ENCODE data around the gene GSTT2B.
"Not testable (repeated sequence)": the region's sequence is repeated elsewhere in the genome, so short reads cannot be mapped to it uniquely, and the experiment has no call there.

GSTT2B gene

DNA sequence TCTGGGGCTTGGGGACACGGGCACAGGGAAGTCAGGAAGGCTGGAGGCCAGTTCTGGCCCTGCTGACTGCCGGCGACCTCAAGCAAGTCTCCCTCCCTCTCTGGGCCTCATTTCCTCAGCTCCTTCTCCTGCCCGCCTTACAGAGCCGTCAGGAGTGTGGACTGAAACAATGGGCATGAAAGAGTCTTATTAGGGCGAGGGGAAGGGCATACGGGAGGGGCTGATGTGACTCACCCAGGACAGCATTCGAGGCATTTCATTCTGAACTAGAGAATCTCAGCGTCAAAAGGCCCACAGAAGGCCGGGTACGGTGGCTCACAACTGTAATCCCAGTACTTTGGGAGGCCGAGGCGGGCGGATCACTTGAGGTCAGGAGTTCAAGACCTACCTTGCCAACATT, 20.8 kb downstream of the GSTT2B start:
- DNase-seq (ENCODE audit: low spot score) = not testable (repeated sequence)

DNA sequence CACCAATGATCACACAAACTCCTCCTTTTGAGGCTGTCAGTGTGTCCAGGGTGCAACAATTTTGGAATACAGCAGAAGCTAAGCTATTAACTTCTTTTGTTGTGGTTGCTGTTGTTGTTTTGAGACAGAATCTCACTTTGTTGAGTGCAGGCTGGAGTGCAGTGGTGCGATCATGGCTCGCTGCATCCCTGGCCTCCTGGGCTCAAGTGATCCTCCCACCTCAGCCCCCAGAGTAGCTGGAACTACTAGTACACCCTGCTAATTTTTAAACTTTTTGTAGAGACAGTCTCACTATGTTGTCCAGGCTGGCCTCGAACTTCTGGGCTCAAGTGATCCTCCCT, 22.0 kb downstream of the GSTT2B start:
- no peak for DNase-seq (ENCODE audit: low spot score)

GRCh38 chr22:23938328-23939016, 22.5 kb downstream of the GSTT2B start:
- DNase-seq (ENCODE audit: low spot score) = no peak

- no peak for DNase-seq (ENCODE audit: low spot score)
Measured at GRCh38 chr22:23926561-23926960, 34.4 kb downstream of the GSTT2B start.

DNA sequence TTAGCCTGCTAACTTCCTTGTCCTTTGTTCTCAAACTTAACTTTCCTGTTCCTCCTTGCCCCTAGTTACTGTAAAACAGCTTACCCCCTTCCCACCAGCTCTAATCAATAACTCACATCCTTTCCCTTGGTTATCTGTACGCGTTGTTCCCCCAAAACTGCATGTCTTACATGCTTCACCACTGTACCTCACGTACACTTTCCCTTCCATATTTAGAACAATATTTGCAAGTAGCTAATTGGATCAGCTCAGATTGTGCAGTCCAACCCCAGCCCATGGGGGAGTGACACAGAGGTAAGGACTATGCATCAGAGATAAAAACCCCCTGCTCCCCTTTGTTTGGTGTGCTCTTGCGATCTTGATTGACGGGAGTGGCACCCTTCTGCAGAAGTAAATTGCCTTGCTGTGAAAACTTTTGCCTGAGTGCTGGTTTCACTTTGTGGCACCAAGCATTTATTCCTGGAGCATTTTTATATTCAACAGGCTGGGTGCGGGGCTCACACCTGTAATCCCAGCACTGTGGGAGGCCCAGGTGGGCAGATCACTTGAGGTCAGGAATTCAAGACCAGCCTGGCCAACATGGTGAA, 35.9 kb downstream of the GSTT2B start:
- no peak for DNase-seq (ENCODE audit: low spot score)

- no peak for DNase-seq (ENCODE audit: low spot score)
Measured at GRCh38 chr22:23922921-23923320, 38.1 kb downstream of the GSTT2B start.

- DNase-seq (ENCODE audit: low spot score) = not testable (repeated sequence)
Measured at GRCh38 chr22:23921586-23922201, 39.3 kb downstream of the GSTT2B start.

DNA sequence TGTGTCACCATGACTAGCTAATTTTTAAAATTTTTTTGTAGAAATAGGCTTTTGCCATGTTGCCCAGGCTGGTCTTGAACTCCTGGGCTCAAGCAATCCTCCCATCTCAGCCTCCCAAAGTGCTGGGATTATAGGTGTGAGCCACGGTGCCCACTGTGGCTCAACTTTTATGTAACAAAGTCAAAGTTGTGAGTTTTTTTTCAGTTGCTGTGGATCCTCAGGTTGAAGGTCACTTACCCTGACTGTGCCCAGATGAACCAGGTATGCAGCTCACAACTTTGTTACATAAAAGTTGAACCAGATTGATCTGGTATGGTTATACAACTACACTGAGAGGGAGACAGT, 40.8 kb downstream of the GSTT2B start:
- not testable (repeated sequence) for DNase-seq (ENCODE audit: low spot score)

DNA sequence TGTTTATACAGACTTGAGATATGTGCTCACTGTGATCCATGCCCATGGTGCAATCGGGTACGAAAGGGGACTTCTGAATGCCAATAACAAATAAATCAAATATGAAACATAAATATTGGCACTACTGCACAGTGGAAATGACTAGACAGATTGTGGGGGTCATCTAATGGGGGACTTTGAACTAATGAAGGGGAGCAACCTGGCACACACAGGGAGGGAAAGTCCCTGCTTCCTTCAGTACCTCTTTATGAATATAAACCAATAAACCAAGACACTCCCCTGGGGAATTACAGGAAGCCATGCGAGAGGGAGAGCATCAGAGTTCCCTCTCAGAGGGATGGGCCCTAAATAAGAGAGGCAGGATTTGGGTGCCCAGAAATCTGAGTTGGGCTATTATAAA, 45.7 kb downstream of the GSTT2B start:
- DNase-seq (ENCODE audit: low spot score) = no peak

DNA sequence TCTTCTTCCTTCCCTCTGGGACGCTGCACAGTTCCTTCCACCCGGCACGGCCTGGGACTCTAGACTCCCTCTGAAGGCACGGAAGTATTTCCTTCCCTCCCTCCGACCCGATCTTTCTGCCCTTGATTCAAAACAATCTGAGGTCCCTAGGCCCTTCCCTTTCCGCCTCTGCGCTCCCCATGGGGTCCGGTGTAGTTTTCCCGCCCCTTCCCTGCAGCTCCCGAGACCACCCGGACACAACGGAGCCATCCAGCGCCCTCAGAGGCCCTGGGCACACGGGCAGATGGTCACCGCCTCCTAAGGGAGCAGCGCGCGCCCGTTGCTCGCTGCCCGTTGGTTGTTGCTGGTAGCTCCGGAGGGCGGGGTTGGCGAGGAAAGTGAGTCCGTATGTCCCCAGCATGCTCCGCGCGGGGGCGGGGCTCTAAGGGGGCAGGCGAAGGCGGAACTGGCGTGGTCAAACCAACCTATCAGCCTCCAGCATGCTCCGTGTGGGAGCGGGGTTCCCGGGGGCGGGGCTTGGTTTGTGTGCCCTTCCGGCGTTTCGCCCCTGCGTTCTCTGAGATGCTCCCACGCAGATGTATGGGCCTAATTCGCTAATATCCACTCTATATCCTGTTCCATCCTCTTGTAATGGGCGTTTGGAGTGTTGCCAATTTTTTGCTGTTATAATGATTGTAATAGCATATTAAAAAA, 47.2 kb downstream of the GSTT2B start:
- peak; percentile 98 for DNase-seq (ENCODE audit: low spot score)

GRCh38 chr22:23913306-23913660, 47.7 kb downstream of the GSTT2B start:
- no peak for DNase-seq (ENCODE audit: low spot score)

DNA sequence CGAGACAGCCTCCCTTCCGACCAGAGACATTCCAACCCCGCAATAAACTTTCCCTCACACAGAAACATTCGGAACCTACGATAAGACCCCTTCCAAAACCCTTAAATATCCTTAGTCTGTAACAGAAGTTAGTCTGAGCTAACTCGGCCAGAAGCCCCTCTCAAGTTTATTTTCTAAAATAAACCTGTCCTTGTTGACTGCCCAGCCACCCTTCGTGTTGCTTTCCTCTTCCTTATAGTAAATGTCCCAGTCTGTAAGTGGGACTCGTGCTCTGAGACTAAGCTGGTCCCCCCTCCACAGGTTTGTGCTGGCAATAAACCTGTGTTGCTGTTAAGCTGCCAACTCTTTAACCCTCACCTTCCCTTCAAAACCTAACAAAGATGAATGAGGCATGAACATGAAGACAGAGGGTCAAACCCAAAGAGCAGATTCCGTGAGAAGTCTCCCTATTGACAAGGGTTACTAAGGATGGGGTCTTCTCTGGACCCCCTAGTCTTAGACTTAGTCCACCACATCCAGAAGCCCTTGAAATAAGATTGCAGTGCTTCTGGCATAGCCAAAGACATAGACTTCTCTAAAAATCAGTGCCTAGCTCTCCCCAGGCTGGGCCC, 48.6 kb downstream of the GSTT2B start:
- DNase-seq (ENCODE audit: low spot score) = no peak

- no peak for DNase-seq (ENCODE audit: low spot score)
Measured at GRCh38 chr22:23911318-23911980, 49.5 kb downstream of the GSTT2B start.

DNA sequence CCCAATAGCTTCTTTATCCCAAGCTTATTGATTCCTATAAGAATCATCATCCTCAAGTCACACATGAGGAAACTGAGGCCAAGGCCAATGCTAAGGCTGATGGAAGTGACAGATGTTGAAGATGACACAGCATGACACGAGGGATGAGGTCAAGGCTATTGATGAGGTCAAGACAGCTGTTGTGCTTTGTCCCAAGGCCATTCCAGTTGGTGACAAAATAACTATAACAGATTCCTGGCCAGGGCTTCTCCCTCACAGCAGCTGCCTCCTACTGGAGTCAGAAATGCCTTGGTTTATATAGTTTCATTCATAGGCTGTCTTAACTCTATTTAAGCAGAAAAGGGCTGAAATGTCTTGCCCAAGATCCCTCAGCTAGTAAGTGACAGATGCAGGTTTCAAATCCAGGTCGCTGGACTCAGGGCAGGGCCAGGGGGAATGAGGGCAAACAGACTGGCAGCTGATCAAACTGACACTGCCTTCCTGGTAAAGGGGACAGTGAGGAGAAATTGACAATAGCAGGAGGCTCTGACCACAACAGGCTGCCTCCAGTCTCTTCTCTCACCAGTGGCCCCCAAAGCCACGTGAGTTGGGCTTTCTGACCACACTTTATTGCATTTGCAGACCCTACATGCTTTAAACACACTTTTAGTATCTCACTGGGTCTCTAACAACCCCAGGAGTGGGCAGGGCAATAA, 50.4 kb downstream of the GSTT2B start:
- DNase-seq (ENCODE audit: low spot score) = no peak

DNA sequence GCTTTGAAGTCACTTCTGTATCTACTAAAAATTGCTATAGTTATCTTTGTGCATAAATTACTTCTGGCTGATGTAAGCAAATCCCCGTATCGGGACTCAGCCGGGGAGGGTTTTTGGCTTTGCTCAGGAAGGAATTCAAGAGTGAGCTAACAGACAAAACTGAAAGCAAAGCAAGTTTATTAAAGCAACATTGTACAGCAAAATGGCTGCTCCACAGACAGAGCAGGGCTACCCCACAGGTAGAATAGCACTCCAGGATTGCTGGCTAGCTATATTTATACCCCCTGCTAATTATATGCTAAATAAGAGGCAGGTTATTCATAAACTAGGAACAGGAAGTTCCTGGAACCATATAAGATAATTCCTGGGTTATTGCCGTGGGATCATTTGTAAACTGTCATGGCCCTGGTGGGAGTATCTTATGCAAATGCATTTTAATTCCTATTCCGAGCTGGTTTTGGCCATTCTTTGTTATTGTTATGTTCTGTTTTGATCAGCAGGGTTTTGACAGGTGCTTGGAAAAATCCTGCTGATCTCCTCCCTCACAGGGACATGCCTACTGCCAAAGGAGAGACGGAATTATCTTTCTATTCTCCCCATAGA, 51.6 kb downstream of the GSTT2B start:
- DNase-seq (ENCODE audit: low spot score) = no peak

DNA sequence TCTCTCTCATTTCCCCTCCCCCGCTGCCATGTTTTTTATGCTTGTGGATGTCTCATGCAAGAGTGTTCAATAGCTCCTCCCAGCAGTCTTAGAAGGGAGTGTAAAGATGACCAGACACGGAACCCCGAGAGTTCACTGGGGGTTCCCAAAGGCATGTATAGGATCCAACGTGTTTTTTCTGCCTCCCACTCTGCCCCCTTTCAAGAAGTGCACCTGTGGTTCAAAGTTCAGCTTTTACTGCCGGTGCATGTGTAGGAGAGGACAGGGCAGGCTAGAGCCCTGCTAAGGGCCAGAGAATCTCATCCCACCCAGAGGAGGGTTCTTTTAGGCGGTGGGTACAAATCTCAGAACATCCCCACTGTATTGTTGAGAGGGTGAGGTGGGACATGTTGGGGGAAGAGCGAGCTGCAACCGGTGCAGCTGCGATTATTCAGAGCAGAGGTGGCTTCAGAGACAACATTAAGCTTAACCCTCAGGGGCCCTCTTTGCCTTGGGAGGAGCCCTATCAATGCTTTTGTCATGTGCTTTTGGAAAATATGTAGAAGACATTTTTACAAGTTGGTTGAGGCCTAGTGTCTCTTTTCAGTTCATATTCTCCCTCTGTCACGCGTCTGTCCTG, 52.3 kb downstream of the GSTT2B start:
- DNase-seq (ENCODE audit: low spot score) = no peak

- not testable (repeated sequence) for DNase-seq (ENCODE audit: low spot score)
Measured at GRCh38 chr22:23907423-23907822, 53.6 kb downstream of the GSTT2B start.
